Embryonic facial prominence (tissue), 1 donor: ENCODE data around the gene FNDC10.
A peak's percentile ranks its signal among the peaks of the same experiment; 100 is the strongest.

ENCODE experiments used
- DNase-seq: peaks from one replicate; pipeline ENCODE4 v3.0.0-alpha.2; 2016; ENCODE audit errors: extremely low spot score

FNDC10 gene

GRCh38 chr1:1616045-1616790 is 16.3 kb upstream of the FNDC10 start:
- DNase-seq, result no peak

DNA sequence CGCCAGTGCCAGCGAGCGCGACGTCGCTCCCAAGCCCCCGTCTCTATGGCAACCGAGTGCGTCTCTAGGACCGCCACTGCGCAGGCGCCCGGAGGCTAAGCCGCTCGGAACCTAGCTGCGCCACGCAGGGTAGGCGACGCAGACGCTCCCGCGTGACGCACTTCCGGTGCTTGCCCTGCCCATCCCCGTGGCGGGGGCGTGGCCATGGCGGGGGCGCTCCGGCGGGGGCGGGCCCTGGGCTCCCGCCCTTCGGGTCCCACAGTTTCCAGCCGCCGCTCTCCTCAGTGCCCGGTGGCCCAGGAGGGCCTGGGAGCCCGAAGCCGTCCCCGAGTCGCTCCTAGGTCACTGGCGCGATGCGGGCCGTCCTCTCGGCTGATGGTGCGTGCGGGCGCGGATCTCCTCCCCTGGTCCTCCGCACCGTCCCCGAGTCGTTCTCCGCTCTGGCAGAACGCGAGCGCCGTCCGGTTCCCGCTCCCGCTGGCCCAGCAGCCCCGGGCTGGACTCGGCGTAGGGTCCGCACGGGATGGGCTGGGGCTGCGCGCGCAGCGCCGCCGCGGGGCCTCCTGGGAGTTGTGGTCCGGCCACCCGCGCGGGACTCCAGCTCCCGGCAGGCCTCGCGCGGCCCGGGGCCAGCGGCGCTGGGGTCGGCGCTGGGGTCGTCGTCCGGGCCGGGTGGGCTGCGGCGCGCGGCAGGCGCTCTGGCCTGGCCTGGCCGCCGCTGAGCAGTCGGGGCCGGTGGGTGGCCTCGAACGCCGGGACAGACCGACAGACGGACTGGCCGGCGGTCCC is 15.5 kb upstream of the FNDC10 start, which contains the start of gene MIB2:
TSS of gene MIB2 (plus strand) at position 245 of the 789 bp plus-strand sequence. CDS start 7,953 bp downstream, outside the sequence.
- DNase-seq, result peak; percentile 94

DNA sequence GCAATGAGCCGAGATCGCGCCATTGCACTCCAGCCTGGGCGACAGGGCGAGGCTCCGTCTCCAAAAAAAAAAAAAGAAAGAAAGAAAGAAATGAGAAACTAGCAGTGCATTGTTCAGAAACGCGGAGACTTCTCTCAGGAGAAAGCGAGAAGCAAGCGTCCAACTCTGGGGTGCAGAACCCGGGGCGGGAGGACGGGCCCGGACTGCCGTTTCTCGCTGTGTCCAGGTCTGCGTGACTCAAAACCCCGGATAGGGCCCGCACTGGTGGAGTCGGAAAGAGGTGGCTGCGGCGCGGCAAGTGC is 15.0 kb upstream of the FNDC10 start:
- no peak for DNase-seq

DNA sequence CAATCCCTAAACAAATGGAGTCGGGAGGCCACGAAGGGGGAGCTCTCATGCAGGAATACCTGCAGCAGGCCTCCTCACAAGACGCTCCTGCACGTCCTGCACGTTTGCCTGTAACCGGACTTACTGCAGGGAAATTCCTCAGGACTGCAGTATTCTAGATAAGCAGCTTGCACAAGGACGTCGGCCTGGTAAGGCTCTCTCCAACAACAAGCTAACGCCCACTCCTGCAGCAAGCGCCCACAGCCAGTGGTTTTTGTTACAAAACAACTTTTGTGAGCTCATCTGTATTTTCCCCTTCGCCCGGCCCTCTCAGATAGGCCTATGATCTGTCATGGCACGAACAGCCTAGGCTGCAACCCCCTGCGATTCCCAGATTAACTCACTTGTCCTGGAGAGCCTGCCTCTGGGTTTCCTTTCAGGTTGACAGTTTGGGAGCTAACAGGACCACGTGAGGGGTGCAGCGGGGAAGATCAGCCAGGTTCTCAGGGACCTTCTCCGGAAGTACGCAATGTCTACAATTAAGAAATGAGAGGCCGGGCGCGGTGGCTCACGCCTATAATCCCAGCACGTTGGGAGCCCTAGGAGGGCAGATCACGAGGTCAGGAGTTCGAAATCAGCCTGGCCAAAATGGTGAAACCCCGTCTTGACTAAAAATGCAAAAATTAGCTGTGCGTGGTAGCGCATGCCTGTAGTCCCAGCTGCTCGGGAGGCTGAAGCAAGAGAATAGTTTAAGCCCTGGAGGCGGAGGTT is 14.4 kb upstream of the FNDC10 start:
- DNase-seq, result no peak

GRCh38 chr1:1613509-1614082 is 13.7 kb upstream of the FNDC10 start:
- DNase-seq, result no peak

- no peak for DNase-seq
These were observed 12.1 kb upstream of the FNDC10 start for GRCh38 chr1:1612104-1612400.

DNA sequence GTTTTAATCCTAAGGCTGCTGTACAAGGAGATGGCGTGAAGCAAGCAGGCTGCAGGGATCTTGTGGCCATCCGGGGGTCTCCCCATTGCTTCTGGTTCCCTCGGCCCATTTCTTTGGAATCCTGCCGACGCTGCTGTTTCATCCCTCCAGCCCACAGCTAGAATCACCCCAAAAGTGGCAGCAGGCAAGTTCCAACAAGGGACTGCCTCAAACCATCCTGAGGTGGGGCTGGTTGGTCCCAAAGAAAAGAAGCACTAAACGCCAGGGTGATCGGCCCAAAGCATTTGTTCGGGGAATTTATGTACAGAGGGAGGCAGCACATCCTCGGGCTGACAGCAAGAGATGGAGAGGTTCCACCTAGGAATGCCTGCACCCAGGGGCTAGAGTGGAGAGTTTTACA is 10.9 kb upstream of the FNDC10 start:
- no peak for DNase-seq

DNA sequence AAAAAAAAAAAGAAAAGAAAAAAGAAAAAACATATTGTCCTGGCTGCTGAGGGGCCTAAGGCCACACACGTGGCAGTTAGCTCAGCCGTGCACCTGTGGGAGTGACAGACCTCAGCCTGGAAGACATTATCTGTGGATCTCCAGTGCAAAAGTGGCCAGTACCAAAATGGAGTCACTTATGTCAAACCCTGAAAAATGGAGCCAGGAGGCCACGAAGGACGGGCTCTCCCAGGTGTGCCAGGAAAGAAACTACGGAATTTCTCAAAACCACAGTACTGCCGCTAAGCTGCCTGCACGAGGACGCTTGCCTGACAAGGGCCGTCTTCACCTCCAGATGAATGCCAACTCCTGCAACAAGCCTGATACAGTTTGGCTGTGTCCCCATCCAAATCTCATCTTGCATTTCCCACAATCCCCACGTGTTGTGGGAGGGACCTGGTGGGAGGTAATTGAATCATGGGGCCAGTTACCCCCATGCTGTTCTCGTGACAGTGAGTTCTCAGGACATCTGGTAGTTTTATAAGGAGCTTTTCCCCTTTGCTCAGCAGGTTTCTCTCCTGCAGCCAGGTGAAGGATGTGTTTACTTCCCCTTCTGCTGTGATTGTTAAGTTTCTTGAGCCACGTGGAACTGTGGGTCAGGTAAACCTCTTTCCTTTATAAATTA is 10.0 kb upstream of the FNDC10 start:
- no peak for DNase-seq

GRCh38 chr1:1606232-1606631 is 6.3 kb upstream of the FNDC10 start:
- DNase-seq, result no peak

DNA sequence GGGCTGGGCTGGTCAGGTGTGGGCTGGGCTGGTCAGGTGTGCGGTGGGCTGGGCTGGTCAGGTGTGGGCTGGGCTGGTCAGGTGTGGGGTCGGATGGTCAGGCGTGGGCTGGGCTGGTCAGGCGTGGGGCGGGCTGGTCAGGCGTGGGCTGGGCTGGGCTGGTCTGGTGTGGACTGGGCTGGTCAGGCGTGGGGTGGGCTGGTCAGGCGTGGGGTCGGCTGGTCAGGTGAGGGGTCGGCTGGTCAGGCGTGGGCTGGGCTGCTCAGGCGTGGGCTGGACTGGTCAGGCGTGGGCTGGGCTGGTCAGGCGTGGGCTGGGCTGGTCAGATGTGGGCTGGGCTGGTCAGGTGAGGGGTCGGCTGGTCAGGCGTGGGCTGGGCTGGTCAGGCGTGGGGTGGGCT is 5.8 kb upstream of the FNDC10 start:
- DNase-seq, result no peak

DNA sequence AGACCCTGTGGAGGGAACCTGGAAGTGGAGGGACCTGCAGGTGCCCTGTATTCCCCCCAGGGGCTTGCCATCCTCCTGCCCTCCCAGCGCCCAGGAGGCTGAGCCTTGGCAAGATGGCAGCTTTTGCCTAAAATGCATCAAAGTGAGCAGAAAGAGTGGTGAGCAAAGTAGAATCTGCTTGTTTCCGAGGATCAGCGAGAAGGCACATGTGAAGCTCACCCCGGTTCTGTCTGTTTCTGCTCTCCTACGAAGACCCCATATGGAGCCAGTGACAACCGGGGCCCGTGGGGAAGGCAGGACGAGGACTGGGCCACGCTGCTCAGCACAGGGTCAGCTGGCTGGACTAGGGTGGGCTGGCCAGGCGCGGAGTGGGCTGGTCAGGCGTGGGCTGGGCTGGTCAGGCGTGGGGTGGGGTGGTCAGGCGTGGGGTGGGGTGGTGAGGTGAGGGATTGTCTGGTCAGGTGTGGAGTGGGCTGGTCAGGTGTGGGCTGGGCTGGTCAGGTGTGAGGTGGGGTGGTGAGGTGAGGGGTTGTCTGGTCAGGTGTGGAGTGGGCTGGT is 5.2 kb upstream of the FNDC10 start:
- DNase-seq, result no peak

- DNase-seq, result no peak
These were observed 4.6 kb upstream of the FNDC10 start for GRCh38 chr1:1604374-1605033.

DNA sequence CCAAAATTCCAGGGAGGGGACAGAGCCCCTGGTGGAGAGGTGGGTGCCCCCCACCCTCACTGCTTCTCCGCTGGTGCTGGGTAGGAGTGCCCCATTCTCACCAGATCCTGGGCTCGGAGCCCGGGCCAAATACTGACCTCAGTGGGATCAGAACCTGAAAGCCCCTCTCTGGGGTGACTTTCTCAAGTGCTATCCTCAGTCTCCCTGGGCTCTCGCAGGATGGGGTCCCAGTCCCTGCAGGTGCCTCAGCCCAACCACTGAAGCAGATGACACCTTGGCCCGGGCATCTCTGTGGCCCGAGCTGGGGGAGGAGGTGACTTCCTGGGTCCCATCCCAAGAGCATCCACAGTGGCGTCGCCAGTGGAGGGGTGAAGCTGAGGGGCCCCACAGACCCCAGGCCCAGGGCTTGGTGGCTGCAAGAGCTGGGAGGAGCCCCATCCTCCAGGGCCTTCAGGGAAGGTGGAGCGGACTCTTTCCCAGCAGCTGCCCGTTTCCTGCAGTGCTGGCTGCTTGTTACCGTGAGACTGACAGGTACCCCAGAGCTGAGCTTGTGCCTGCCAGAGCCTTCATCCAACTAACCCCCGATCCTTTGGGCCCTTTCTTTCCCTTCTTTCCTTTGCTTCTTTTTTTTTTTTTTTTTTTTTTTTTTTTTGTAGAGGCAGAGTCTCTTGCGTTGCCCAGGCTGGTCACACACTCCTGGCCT is 3.9 kb upstream of the FNDC10 start:
- no peak for DNase-seq

DNA sequence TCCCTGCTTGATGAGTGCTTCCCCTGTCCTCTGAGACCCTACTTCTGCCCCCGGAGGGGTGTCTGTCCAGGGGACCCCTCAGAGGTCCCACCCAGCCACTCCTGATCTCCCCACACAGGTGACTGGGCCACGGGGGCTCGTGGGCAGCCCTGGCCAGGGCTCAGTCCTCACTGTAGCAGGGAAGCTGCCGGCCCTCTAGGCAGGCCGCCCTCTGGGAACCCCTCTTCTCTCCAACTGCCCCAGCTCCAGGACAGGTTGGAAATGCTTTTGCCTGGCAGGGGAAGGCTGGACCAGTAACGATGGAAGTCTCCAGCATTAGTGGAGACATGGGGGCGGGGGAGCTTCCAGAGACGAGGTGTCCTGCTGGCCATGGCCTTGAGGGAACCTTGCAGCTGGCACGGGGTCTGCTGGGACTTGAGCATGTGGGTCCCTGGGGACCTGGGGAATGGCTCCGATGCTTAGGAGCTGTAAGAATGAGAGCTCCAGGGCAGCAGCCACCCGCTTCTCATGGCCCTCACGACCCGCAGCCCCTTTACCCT is 3.1 kb upstream of the FNDC10 start:
- no peak for DNase-seq

- no peak for DNase-seq
These were observed 2.5 kb upstream of the FNDC10 start for GRCh38 chr1:1602304-1602967.

DNA sequence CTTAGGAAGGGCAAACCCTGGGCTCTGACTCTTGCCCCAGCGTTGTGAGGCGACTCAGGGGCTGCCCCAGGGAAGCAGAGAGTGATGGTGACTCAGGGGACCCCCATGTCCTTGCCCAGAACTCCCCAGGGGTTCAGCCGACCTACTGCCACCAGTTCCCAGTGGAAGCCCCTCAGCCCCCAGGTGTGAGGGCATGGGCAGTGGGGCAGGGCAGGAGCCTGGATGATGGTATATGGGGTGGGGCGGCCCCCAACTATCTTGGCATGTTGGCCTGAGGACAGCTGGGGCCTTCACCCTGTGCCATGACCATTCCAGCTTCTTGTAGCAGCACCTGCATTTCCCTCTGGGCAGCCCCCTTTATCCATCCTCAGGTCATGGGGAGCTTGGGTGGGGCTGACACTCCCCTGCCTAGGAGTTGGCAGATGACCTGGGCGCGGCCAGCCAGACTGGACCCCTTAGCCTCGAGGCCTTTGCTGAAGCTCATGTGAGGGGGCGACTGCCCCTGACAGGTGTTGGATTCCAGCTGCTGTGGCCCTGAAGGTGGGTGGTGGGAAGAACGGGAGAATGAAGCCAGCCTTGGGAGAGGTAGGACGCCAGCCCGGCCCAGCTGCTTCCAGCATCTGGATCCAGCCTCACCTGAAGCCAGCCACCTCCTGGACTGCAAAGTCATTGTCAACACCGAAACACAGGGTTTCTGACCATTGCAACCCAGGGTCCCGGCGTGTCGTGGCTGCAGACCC is 1.8 kb upstream of the FNDC10 start:
- DNase-seq, result no peak

DNA sequence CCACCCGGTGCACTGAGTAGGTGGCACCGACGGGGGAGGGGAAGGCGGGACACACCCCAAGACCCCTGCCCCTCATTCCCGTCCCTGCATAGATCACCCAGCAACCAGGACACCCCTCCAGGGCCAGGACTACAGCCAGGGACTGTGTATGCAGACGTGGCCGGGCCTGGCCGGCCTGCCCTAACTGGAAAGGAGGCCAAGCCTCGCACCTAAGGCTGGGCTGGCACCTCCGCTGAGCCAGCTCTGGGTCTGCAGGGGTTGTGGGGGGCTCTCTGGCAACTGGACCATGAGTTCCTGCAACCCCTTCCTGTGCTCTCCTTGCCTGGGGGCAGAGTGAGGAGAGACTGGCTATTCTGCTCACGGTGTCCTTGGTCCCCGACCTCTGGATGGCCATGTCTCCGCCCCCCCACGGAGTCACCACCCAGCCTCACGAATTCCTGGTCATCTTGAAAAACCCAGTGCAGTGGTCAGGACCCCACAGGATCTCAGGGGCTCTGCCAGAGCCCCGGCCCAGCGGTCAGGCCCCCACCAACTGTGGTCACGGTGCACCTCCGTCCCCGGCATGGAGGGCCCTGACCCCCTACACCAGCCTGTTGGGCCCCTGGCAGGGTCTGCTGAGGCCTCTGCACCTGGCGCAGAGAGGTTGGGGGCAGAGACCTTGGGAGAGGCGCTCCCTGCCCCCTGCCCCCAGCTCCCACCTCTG is 1.1 kb upstream of the FNDC10 start:
- DNase-seq, result no peak
